H1 (cell line): ENCODE results near the gene PRMT3. TPM values are rescaled to one million over a fixed set of nuclear protein-coding genes. Genes with fewer than 3 reads are reported as not detected.

ENCODE experiments used
- ASH2L ChIP-seq: fragments of 200-600, 300-600 bp; sonication (generic); IDR thresholded peaks from one replicate; pipeline ENCODE4 v1.7.1; 2017; ENCODE audit warnings: low read length
- CHD1 ChIP-seq: IDR thresholded peaks from 2 replicates; pipeline ENCODE4 v1.6.1; 2012; ENCODE audit warnings: low read depth, low read length, improper control_type of control experiment
- EZH2 ChIP-seq: fragments of 200-600 bp; sonication (generic); IDR thresholded peaks from 2 replicates; pipeline ENCODE4 v1.7.1; 2012; ENCODE audit warnings: low read depth, mild to moderate bottlenecking, moderate library complexity, low read length, inconsistent platforms; ENCODE audit not compliant: severe bottlenecking
- HDAC2 ChIP-seq, 2 experiments: fragments of 300-600 bp in 1 of 2; sonication (generic) in 1 of 2; IDR thresholded peaks; 2 replicates each; pipeline ENCODE4 v1.6.1; 2011 to 2012; ENCODE audit warnings: low read depth in 2 of 2, low read length in 2 of 2, mild to moderate bottlenecking in 2 of 2, moderate library complexity in 2 of 2, borderline replicate concordance in 1 of 2, inconsistent platforms in 1 of 2
- HDAC6 ChIP-seq: IDR thresholded peaks from one replicate; pipeline ENCODE4 v1.7.1; 2012; ENCODE audit warnings: low read depth, mild to moderate bottlenecking, inconsistent platforms, low read length, moderate library complexity
- KDM1A ChIP-seq: fragments of 200-600, 300-600 bp; sonication (generic); IDR thresholded peaks from 2 replicates; pipeline ENCODE4 v1.7.1; 2016; ENCODE audit warnings: mild to moderate bottlenecking, low read length, borderline replicate concordance
- POLR2AphosphoS5 ChIP-seq: IDR thresholded peaks from 2 replicates; pipeline ENCODE4 v1.6.1; 2011; ENCODE audit warnings: low read depth, low read length
- polyA plus RNA-seq, 7 experiments: library from polyadenylated mRNA; depleted of rRNA in 3 of 7; stranded (reverse) in 5 of 7; unstranded in 2 of 7; fragments of >200 nt in 5 of 7; fragments of 200-250 nt in 2 of 7; gene quantifications; 1 replicate in 5 of 7; 2 replicates in 1 of 7; 4 replicates in 1 of 7; pipeline versions ENCODE4 v1.2.1 to v1.2.3, GENCODE V29; 2011 to 2013; ENCODE audit warnings: missing spikeins in 2 of 7, mixed read lengths in 2 of 7
- total RNA-seq: library from RNA; stranded (reverse); fragmentation: NEBNext Ultra II Directional; extraction: Animal tissue kit (Norgen Biotek cat#: 25700); gene quantifications from 2 replicates; pipeline ENCODE4 v1.2.1, GENCODE V29; 2021

The PRMT3 gene
- total and polyA plus RNA-seq, 2 of the 8 experiments (the other 6 are each of a cell fraction or from before 2014, with no cell fraction given) = 11.2 to 26.5 TPM

DNA sequence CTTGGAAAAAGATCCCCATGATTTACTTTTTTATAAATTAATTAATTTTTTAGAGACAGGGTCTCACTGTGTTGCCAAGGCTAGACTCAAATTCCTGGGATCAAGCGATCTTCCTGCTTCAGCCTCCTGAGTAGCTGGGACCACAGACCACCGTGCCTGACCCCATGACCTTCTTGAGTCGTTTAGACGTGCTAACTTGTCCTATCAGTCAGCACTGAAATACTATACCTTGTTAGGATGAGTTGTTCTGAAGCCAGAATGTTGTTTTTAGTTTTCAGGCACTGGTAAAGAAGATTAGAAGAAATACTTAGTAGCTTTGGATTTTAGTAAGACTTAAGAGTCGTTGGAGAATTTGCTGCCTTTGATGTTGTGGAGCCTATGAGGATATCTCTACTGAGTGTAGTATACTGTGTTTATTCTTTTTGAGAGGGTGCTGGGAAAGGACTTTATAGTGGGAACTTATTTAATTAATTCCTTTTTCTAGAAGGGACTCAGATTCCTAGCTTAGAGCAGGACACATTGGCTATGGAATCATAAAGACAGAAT is 15.4 kb upstream of the PRMT3 start (continued):
- no peak for TF ChIP-seq ASH2L
- TF ChIP-seq CHD1 = no peak
- TF ChIP-seq EZH2 = no peak
- TF ChIP-seq POLR2AphosphoS5 = no peak
- no peak for TF ChIP-seq HDAC6
- TF ChIP-seq KDM1A = no peak
- TF ChIP-seq HDAC2 (IDR thresholded peaks at IDR 0.05; ENCODE audit: borderline replicate concordance in 1 of 2, low read depth in 2 of 2, low read length in 2 of 2) = no peak
- TF ChIP-seq, all 59 proteins: peak for 0
